GM18505 (cell line): Measurements from ENCODE around the gene CTXND1.
A peak's percentile ranks its signal among the peaks of the same experiment; 100 is the strongest.

Experiments
- ATAC-seq: cut with Tn5 transposase; IDR thresholded peaks from one replicate; pipeline ENCODE4 v1.9.1; 2021; ENCODE audit not compliant: unreplicated experiment
- POLR2A ChIP-seq: IDR thresholded peaks from 4 replicates; pipeline ENCODE4 v1.6.1; 2011; ENCODE audit warnings: borderline replicate concordance; ENCODE audit not compliant: insufficient read depth, insufficient read length; ENCODE audit errors: extremely low read depth

The CTXND1 gene

GRCh38 chr15:80211976-80212375, 40.0 kb downstream of the CTXND1 start:
- TF ChIP-seq POLR2A: no peak
- ATAC-seq: no peak

- no peak for TF ChIP-seq POLR2A
- ATAC-seq: peak; percentile 52
These were observed 41.1 kb downstream of the CTXND1 start for GRCh38 chr15:80210611-80211573.

GRCh38 chr15:80208758-80209734, 43.0 kb downstream of the CTXND1 start:
- no peak for ATAC-seq
- no peak for TF ChIP-seq POLR2A

GRCh38 chr15:80207887-80208286, 44.1 kb downstream of the CTXND1 start:
- ATAC-seq: no peak
- no peak for TF ChIP-seq POLR2A

GRCh38 chr15:80204231-80204630, 47.8 kb downstream of the CTXND1 start:
- ATAC-seq: no peak
- TF ChIP-seq POLR2A: no peak

- no peak for TF ChIP-seq POLR2A
- no peak for ATAC-seq
These were observed 48.6 kb downstream of the CTXND1 start for GRCh38 chr15:80203361-80203885.

GRCh38 chr15:80202641-80203360, 49.2 kb downstream of the CTXND1 start:
- no peak for TF ChIP-seq POLR2A
- ATAC-seq: no peak

GRCh38 chr15:80202016-80202315, 50.0 kb downstream of the CTXND1 start:
- no peak for TF ChIP-seq POLR2A
- ATAC-seq: no peak

GRCh38 chr15:80201256-80202015, 50.6 kb downstream of the CTXND1 start:
- TF ChIP-seq POLR2A: no peak
- no peak for ATAC-seq

GRCh38 chr15:80199869-80200268, 52.1 kb downstream of the CTXND1 start:
- no peak for TF ChIP-seq POLR2A
- ATAC-seq: no peak

- TF ChIP-seq POLR2A: no peak
- no peak for ATAC-seq
These were observed 52.6 kb downstream of the CTXND1 start for GRCh38 chr15:80199366-80199765.

GRCh38 chr15:80194914-80195313, 57.1 kb downstream of the CTXND1 start:
- ATAC-seq: no peak
- TF ChIP-seq POLR2A: no peak
